GM10266 (cell line): ENCODE data around the gene SYNE3.

Source experiments
- DNase-seq: peaks from one replicate; pipeline ENCODE4 v3.0.0; 2012; ENCODE audit errors: extremely low spot score
- TF ChIP-seq, protein P1 (sequence below): IDR thresholded peaks from 2 replicates; pipeline ENCODE4 v1.5.1; 2012; ENCODE audit warnings: mild to moderate bottlenecking, low read depth; ENCODE audit not compliant: control insufficient read depth, insufficient read depth; ENCODE audit errors: missing control alignments

The SYNE3 gene

DNA sequence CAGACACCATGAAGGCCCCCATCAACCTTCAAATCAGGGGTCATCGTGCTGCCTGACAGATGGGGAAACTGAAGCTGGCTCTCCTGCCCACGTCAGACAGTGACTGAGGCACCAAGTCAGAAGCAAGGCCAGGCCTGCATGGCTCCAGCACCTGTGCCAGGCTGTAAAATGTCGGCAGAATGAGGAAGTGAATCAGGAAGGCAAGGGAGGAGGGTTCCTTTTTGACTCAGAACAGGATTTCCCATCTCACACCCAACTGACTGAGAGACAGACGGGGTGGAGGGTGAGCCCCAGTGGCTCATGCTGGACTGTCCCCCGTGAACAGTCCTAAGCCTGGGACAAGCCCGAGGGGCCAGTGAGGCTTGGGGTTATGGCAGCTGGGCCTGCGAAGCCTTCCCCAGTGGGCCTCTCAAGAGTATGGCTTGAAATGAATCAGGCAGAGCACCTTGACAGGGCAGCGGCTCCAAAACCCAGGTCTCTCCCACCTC lies 20.9 kb downstream of the SYNE3 start:
- TF ChIP-seq, protein P1, sequence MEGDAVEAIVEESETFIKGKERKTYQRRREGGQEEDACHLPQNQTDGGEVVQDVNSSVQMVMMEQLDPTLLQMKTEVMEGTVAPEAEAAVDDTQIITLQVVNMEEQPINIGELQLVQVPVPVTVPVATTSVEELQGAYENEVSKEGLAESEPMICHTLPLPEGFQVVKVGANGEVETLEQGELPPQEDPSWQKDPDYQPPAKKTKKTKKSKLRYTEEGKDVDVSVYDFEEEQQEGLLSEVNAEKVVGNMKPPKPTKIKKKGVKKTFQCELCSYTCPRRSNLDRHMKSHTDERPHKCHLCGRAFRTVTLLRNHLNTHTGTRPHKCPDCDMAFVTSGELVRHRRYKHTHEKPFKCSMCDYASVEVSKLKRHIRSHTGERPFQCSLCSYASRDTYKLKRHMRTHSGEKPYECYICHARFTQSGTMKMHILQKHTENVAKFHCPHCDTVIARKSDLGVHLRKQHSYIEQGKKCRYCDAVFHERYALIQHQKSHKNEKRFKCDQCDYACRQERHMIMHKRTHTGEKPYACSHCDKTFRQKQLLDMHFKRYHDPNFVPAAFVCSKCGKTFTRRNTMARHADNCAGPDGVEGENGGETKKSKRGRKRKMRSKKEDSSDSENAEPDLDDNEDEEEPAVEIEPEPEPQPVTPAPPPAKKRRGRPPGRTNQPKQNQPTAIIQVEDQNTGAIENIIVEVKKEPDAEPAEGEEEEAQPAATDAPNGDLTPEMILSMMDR, result no peak
- peak; percentile 71 for DNase-seq

DNA sequence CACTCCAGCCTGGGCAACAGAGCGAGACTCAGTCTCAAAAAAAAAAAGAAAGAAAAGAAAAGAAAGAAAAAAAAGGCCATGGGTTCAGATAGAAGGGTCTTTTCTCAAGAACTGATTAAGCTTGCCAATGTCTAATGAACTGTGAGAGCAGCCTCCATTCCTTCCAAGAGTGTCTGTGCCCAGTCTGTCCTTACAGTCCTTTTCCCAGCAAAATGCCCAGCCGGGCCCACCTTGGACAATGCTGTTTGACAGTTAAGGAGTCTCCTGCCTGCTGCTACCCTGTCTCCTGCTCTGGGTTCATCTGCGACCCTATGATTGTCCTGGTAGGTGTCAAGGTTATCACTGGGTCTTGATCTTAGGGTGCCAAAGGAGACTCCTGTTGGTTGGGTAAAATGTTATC lies 21.4 kb downstream of the SYNE3 start:
- DNase-seq, result no peak
- TF ChIP-seq, protein P1, result no peak

DNA sequence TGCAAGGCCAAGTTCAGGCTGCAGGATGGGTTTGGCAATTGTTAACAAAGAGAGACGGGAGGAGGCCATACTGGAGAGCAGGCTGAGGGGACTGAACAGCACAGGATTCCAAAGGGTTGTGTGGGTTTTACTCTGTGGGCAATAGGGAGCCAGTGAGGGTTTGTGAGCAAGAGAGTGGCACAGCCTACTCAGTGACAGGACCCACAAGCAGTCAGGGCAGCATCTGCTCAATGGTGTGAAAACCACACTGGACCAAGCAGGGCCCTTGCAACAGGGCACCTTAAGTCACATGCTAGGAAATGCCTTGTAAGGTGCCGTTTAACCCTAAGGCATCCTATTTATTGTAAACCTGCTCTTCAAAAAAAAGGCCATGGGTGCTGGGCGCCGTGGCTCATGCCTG lies 22.0 kb downstream of the SYNE3 start:
- TF ChIP-seq, protein P1, result no peak

DNA sequence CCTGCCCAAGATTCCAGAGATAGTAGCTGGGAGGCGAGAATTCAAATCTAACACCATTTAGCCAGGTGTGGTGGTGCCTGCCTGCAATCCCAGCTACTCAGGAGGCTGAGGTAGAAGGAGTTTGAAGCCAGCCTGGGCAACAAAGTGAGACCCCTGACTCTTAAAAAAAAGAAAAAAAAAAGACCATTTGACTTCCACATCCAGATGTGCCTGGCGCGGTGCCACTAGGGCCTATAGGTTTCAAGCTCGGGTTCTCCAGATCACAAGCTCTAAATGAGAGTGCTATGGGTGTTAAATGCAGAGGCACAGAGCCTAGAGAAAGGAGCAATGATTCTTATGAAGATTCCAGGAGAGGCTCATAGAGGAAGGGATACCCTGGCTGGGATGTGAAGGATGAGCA lies 22.5 kb downstream of the SYNE3 start:
- no peak for DNase-seq
- TF ChIP-seq, protein P1, result no peak

More for the DNA sequence above, 22.0 kb downstream of the SYNE3 start:
- no peak for DNase-seq

DNA sequence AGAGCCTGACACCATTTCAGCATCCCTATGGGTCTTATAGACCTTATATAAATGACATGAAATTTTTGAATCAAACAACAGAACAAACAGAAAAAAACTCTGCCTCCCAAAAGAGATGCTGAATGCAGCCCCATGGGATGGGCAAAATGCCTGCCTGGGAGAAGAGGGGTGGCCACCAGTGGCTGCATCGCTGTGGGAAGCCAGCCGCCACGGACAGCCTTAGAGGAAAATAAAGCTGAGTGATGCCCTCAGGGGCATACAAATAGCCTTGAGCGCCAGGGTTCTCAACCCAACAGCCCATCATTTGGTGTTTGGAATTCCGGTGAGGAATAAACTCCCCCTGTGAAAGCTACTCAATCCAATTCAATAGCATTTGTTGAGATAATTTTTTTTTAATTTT lies 22.9 kb downstream of the SYNE3 start:
- TF ChIP-seq, protein P1, result no peak
- no peak for DNase-seq

DNA sequence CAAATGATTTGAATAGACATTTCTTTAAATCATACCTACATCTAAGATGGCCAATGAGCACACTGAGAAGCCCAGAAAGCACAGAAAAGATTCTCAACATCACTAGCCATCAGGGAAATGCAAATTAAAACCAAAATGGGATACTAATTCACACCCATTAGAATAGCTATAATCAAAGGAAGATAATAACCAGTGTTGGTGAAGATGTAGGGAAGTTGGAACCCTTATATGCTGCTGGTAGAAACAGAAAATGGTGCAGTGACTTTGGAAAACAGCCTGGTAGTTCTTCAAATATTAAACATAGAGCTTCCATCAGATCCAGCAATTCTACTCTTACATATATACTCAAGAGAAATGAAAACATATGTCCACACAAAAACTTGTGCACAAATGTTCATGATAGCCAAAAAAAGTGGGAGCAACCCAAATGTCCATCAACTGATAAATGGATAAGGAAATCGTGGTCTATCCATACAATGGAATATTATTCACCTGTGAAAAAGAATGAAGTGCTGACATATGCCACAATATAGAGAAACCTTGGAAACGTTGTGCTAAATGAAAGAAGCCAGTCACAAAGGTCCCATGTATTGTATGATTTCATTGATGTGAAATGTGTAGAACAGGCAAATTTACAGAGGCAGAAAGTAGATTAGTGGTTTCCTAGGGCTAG lies 24.4 kb downstream of the SYNE3 start:
- TF ChIP-seq, protein P1, result no peak
- no peak for DNase-seq

DNA sequence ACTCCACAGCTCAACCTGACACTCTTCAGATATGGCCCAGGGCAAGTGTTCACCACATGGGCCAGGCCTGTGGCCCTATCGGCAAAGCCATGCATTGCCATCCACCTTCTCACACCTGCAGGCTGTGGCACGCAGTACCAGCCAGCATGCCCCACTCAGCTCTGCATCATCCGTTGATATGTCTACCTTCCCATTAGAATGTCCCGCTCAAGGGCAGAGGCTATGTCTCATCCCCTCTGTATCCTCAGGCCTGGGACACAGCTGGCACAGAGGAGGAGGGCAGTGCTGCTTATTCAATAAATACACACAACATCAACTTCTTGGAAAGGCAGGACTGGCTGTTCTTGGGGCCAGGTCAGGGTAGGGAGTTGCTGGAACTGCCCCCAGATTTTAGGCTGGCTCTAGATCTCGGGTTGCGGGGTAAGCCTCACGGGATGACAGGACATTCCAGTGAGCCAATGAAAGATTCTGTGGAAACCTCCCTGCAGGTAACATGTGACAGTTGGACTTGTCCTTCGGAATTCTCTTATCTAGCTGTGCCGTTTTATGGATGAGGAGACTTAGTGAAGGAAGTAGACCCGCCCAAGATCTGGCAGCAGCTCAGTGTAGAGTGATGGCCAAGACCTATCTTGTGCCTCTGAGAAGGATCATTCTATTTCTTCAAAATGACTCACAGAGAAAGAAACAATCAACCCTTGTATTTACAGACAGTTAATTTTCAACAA lies 25.6 kb downstream of the SYNE3 start:
- TF ChIP-seq, protein P1, result no peak
- no peak for DNase-seq
